HG02885 (cell line): ENCODE results near the gene SMG5.
"Not testable (repeated sequence)": the region's sequence is repeated elsewhere in the genome, so short reads cannot be mapped to it uniquely, and the experiment has no call there.

ENCODE experiments used
- ATAC-seq: cut with Tn5 transposase; IDR thresholded peaks from one replicate; pipeline ENCODE4 v1.9.1; 2021; ENCODE audit warnings: mild to moderate bottlenecking; ENCODE audit not compliant: unreplicated experiment, poor library complexity

The SMG5 gene

GRCh38 chr1:156282479-156283222 lies at the start of gene SMG5:
Gene SMG5 (minus strand): TSS chr1:156282825. CDS start chr1:156282680, 145 bp downstream.
- peak; percentile 84 for ATAC-seq

- ATAC-seq, result not testable (repeated sequence)
These were observed 40.6 kb upstream of the SMG5 start for GRCh38 chr1:156323179-156323578.

- no peak for ATAC-seq
These were observed 37.9 kb upstream of the SMG5 start for GRCh38 chr1:156320560-156320959.

- no peak for ATAC-seq
These were observed 37.0 kb upstream of the SMG5 start for GRCh38 chr1:156319664-156320063.

- ATAC-seq, result no peak
These were observed 34.3 kb upstream of the SMG5 start for GRCh38 chr1:156316909-156317308.

- no peak for ATAC-seq
These were observed 28.3 kb upstream of the SMG5 start for GRCh38 chr1:156310962-156311361.

- no peak for ATAC-seq
These were observed 25.5 kb upstream of the SMG5 start for GRCh38 chr1:156308078-156308477.

GRCh38 chr1:156305215-156305614 lies 22.6 kb upstream of the SMG5 start:
- no peak for ATAC-seq

GRCh38 chr1:156303241-156303640 lies 20.6 kb upstream of the SMG5 start:
- ATAC-seq, result no peak

GRCh38 chr1:156298852-156299357 lies 16.3 kb upstream of the SMG5 start, which contains the start of gene VHLL:
Gene VHLL (minus strand): TSS chr1:156299307. CDS start chr1:156299189, 118 bp downstream.
- ATAC-seq, result no peak

GRCh38 chr1:156295391-156295947 lies 12.8 kb upstream of the SMG5 start, which contains the start of gene GLMP:
Gene GLMP (minus strand): TSS chr1:156295679. CDS start chr1:156295645, 34 bp downstream.
- ATAC-seq, result peak; percentile 59

- ATAC-seq, result no peak
These were observed 11.3 kb upstream of the SMG5 start for GRCh38 chr1:156293895-156294294.

GRCh38 chr1:156293098-156293434 lies 10.4 kb upstream of the SMG5 start:
- no peak for ATAC-seq

GRCh38 chr1:156291226-156292061 lies 8.8 kb upstream of the SMG5 start:
- no peak for ATAC-seq

GRCh38 chr1:156289857-156290256 lies 7.2 kb upstream of the SMG5 start:
- ATAC-seq, result no peak

GRCh38 chr1:156286061-156286460 lies 3.4 kb upstream of the SMG5 start:
- ATAC-seq, result no peak

- ATAC-seq, result no peak
These were observed 2.8 kb upstream of the SMG5 start for GRCh38 chr1:156285437-156285836.

- ATAC-seq, result no peak
These were observed 2.1 kb upstream of the SMG5 start for GRCh38 chr1:156284757-156285156.

GRCh38 chr1:156284112-156284511 lies 1.5 kb upstream of the SMG5 start, which contains the start of gene TMEM79:
Gene TMEM79 (plus strand): TSS chr1:156284325. CDS start chr1:156285227, 902 bp downstream.
- ATAC-seq, result no peak

- no peak for ATAC-seq
These were observed 896 bp upstream of the SMG5 start for GRCh38 chr1:156283521-156283920.
